IMR-90 (cell line): ENCODE results near the gene KDM4B. TPM values are rescaled to one million over a fixed set of nuclear protein-coding genes. Genes with fewer than 3 reads are reported as not detected.

Experiments
- ATAC-seq: fragments of 200-7000 bp; cut with Tn5 transposase; 2 replicates; pipeline ENCODE4 v1.9.1; 2020; ENCODE audit warnings: low read depth, mild to moderate bottlenecking, moderate library complexity
- BruUV-seq: library from RNA; stranded (reverse); fragments of 400-500 nt; replicated peaks from 2 replicates; lab custom pipeline; 2021; lab: Mats Ljungman, UMichigan
- CTCF ChIA-PET: fragments of 300-600 bp; formaldehyde crosslinking; extraction: SDS; loops from one replicate; lab custom pipeline; 2021; ENCODE audit warnings: antibody characterized with exemption; lab: Yijun Ruan, JAX
- POLR2A ChIA-PET: fragments of 300-600 bp; sonication (Branson Sonifier 250); formaldehyde crosslinking; loops from one replicate; lab custom pipeline; 2022; ENCODE audit warnings: antibody characterized with exemption; ENCODE audit not compliant: unreplicated experiment; lab: Charles Lee
- DNase-seq: peaks from one replicate; pipeline ENCODE4 v3.0.0; 2013
- H2AFZ ChIP-seq: replicated peaks from 2 replicates; pipeline ENCODE3; 2013; ENCODE audit warnings: low read length, mild to moderate bottlenecking; ENCODE audit not compliant: poor library complexity
- H2AK5ac ChIP-seq: 2 replicates; pipeline ENCODE4 v1.6.1; 2013; ENCODE audit warnings: low read depth, low read length, inconsistent platforms
- H2AK9ac ChIP-seq: replicated peaks from 2 replicates; pipeline ENCODE3; 2013; ENCODE audit warnings: mild to moderate bottlenecking, low read depth, low read length, moderate library complexity; ENCODE audit not compliant: poor library complexity
- H2BK120ac ChIP-seq: 2 replicates; pipeline ENCODE4 v1.6.1; 2013; ENCODE audit warnings: low read depth, low read length, inconsistent platforms
- H2BK15ac ChIP-seq: 3 replicates; pipeline ENCODE4 v1.6.1; 2013; ENCODE audit warnings: low read depth, low read length, inconsistent platforms
- H2BK20ac ChIP-seq: 2 replicates; pipeline ENCODE4 v1.6.1; 2013; ENCODE audit warnings: low read depth, mild to moderate bottlenecking, inconsistent platforms, low read length, moderate library complexity
- H2BK5ac ChIP-seq: 2 replicates; pipeline ENCODE4 v1.6.1; 2013; ENCODE audit warnings: mild to moderate bottlenecking, low read depth, low read length, inconsistent platforms; ENCODE audit not compliant: poor library complexity, severe bottlenecking
- H3K14ac ChIP-seq: replicated peaks from 2 replicates; pipeline ENCODE4 v1.6.1; 2013; ENCODE audit warnings: low read depth, low read length, inconsistent platforms
- H3K18ac ChIP-seq: 2 replicates; pipeline ENCODE4 v1.6.1; 2013; ENCODE audit warnings: low read depth, low read length, control low read depth
- H3K23ac ChIP-seq: 2 replicates; pipeline ENCODE4 v1.6.1; 2013; ENCODE audit warnings: low read depth, low read length, inconsistent platforms
- H3K27ac ChIP-seq: 2 replicates; pipeline ENCODE4 v1.5.1; 2013; ENCODE audit warnings: mild to moderate bottlenecking, control low read depth, low read length; ENCODE audit not compliant: insufficient read depth
- H3K27me3 ChIP-seq: 2 replicates; pipeline ENCODE4 v1.6.1; 2013; ENCODE audit warnings: low read length; ENCODE audit not compliant: control insufficient read depth, insufficient read depth
- H3K36me3 ChIP-seq: 2 replicates; pipeline ENCODE4 v1.6.1; 2013; ENCODE audit warnings: low read length, mixed read lengths; ENCODE audit not compliant: control insufficient read depth, insufficient read depth
- H3K4ac ChIP-seq: 2 replicates; pipeline ENCODE4 v1.6.1; 2013; ENCODE audit warnings: low read depth, low read length, inconsistent platforms
- H3K4me1 ChIP-seq: 2 replicates; pipeline ENCODE4 v1.6.1; 2013; ENCODE audit warnings: low read length, mixed read lengths; ENCODE audit not compliant: control insufficient read depth, insufficient read depth
- H3K4me2 ChIP-seq: 2 replicates; pipeline ENCODE4 v1.6.1; 2013; ENCODE audit warnings: low read depth, mild to moderate bottlenecking, control low read depth, low read length, moderate library complexity
- H3K4me3 ChIP-seq: 2 replicates; pipeline ENCODE4 v1.5.1; 2013; ENCODE audit warnings: low read depth, mild to moderate bottlenecking, control low read depth, low read length, moderate library complexity; ENCODE audit not compliant: insufficient read depth
- H3K56ac ChIP-seq: 2 replicates; pipeline ENCODE4 v1.6.1; 2013; ENCODE audit warnings: low read length, inconsistent platforms; ENCODE audit not compliant: insufficient read depth; ENCODE audit errors: extremely low read depth
- H3K79me1 ChIP-seq, 2 experiments: 2 replicates each; pipeline ENCODE4 v1.6.1; 2013; ENCODE audit warnings: low read length in 2 of 2, inconsistent platforms in 1 of 2, low read depth in 1 of 2
- H3K9ac ChIP-seq: 2 replicates; pipeline ENCODE4 v1.6.1; 2013; ENCODE audit warnings: low read depth, low read length, control low read depth
- H3K9me1 ChIP-seq: 2 replicates; pipeline ENCODE4 v1.6.1; 2013; ENCODE audit warnings: low read length, inconsistent platforms; ENCODE audit not compliant: insufficient read depth
- H3K9me3 ChIP-seq: 2 replicates; pipeline ENCODE4 v1.6.1; 2013; ENCODE audit warnings: low read length; ENCODE audit not compliant: control insufficient read depth, insufficient read depth
- H4K20me1 ChIP-seq: 2 replicates; pipeline ENCODE4 v1.6.1; 2013; ENCODE audit warnings: low read length, inconsistent platforms; ENCODE audit not compliant: insufficient read depth
- H4K5ac ChIP-seq: 2 replicates; pipeline ENCODE4 v1.6.1; 2013; ENCODE audit warnings: mild to moderate bottlenecking, low read depth, low read length, control low read depth
- H4K8ac ChIP-seq, 2 experiments: 2 replicates each; pipeline ENCODE4 v1.6.1; 2013; ENCODE audit warnings: low read depth in 2 of 2, low read length in 2 of 2, control low read depth in 1 of 2, inconsistent platforms in 1 of 2
- H4K91ac ChIP-seq: 2 replicates; pipeline ENCODE4 v1.6.1; 2013; ENCODE audit warnings: low read depth, low read length, inconsistent platforms; ENCODE audit not compliant: insufficient read depth
- MXI1 ChIP-seq: IDR thresholded peaks from 2 replicates; pipeline ENCODE4 v1.6.1; 2012; ENCODE audit warnings: low read depth, mild to moderate bottlenecking, low read length, moderate library complexity, borderline replicate concordance
- NFE2L2 ChIP-seq: fragments of 150-350 bp; IDR thresholded peaks from 2 replicates; pipeline ENCODE4 v1.6.1; 2016; ENCODE audit warnings: low read depth, mild to moderate bottlenecking, low read length
- WGBS, 2 experiments: methylation state at CpG; one replicate each; pipeline versions ENCODE4 v1.1.5 to v1.1.7; 2013; ENCODE audit warnings: missing lambda C conversion rate in 2 of 2; ENCODE audit not compliant: insufficient read length in 1 of 2; ENCODE audit errors: extremely low coverage in 2 of 2; 5-methylcytosine and 5-hydroxymethylcytosine counted together
- dilution Hi-C: fragments of 300-500 bp; cut with HindIII; formaldehyde crosslinking; loops from one replicate; pipeline ENCODE4 v1.14.3; 2018; ENCODE audit warnings: low sequenced_read_pairs; ENCODE audit not compliant: unreplicated experiment
- in situ Hi-C: fragments of 300-500 bp; cut with MboI; formaldehyde crosslinking; loops from 3 replicates; pipeline ENCODE4 v1.14.3; 2019; ENCODE audit warnings: low sequenced_read_pairs, inconsistent platforms, mixed read lengths
- intact Hi-C: fragments of 100-400 bp; cut with micrococcal nuclease; formaldehyde crosslinking; loops from 2 replicates; pipeline ENCODE4 v1.10.0; 2022
- polyA plus RNA-seq, 3 experiments: library from polyadenylated mRNA; depleted of rRNA; stranded (reverse); fragments of >200 nt; gene quantifications; 2 replicates each; pipeline ENCODE4 v1.2.3, GENCODE V29; 2012; ENCODE audit warnings: low replicate concordance in 1 of 3
- total RNA-seq: library from RNA; depleted of rRNA; stranded (reverse); fragments of >200 nt; gene quantifications from 2 replicates; pipeline ENCODE4 v1.2.3, GENCODE V29; 2012

Gene KDM4B
- total and polyA plus RNA-seq, 2 of the 4 experiments (the other 2 are of a cell fraction), result 5.0 to 17.9 TPM

DNA sequence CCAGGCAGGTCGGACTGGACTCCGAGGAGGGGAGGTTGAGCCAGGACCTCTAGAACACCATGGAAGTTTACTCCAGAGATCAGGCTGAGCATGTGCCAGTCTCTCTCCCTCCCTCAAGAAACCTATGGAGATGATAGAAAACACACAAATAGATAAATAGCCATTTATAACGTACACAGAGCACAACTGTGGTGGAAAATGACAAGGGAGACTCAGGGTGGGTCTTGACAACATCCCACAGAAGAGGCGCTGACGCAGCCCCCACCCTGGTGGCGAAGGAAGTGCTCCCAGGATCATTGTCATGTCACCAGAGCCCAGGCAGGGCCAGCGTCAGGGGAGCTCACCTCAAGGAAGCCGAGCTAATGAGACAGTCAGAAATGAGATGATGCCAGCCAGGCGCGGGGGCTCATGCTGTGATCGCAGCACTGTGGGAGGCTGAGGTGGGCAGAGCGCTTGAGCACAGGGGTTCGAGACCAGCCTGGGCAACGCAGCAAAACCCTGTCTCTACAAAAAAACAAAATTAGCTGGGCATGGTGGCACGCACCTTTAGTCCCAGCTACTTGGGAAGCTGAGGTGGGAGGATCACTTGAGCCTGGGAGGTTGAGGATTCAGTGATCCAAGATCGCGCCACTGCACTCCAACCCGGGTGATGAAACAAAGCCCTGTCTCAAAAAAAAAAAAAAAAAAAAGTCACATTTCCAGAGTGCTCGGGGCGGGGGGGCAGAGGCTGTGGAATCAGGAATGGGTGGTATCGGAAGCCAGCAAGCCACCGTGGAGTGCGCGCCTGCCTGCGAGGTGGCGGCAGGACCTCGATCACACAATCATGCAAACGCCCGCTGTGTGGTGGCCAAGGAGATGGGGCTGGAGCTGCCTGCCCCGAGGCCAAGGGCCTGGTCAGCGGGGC is 178.4 kb downstream of the KDM4B start (continued):
- TF ChIP-seq MXI1, result no peak

DNA sequence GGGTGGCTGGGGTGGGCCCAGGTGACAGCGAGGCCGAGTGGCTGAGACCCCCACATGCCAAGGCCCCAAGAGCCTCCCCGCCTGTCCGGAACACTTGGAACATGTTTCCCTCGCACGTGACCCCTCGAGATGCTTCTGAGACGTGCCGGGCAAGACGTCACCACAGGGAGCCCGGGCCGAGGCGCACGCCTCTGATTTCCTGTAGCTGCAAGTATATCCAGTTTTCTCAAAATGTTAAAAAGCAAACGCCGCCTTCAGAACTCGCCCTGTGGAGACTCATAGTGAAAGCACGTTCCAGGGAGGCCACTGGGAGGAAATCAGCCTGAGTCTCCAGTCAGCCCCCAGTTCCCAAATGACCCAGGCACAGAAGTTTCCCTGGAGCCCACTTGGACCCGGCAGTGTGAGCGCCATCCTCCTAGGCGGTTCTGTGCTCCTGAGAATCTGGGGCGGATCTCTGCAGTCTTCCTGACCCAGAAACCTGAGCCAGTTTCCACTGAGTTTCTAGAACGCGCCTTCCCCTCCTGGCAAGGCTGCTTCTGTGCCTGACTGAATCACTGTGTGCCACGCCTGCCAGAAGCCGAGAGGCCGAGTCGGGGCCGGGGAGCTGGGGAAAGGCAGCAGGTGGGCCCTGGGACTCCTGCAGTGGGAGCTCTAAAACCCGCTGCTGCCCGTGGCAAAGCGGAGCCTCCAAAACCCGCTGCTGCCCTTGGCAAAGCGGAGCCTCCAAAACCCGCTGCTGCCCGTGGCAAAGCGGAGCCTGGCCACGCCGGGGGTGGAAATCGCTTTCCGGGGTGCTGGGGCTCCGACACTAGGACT is 179.3 kb downstream of the KDM4B start:
- no peak overlapping the region for H2BK120ac ChIP-seq
- H2AK5ac ChIP-seq, result no peak overlapping the region
- H3K23ac ChIP-seq, result no peak overlapping the region
- no peak overlapping the region for H4K5ac ChIP-seq
- H3K56ac ChIP-seq, result no peak overlapping the region
- no peak overlapping the region for H4K91ac ChIP-seq
- no peaks in the 10 kb centered on the region for H3K27me3 ChIP-seq
- H4K8ac ChIP-seq, result no peak overlapping the region
- H3K4ac ChIP-seq, result no peak overlapping the region
- no peak overlapping the region for H3K14ac ChIP-seq
- H3K79me1 ChIP-seq, result no peaks in the 10 kb centered on the region
- H4K20me1 ChIP-seq, result no peaks in the 10 kb centered on the region
- DNase-seq (no peak), ATAC-seq (no peak)
- POLR2A ChIA-PET, result no interaction called here
- no peak overlapping the region for H3K27ac ChIP-seq
- H3K18ac ChIP-seq, result no peak overlapping the region
- H2BK5ac ChIP-seq, result no peak overlapping the region
- H3K36me3 ChIP-seq, result peaks cover 52% of the 10 kb centered on the region
- intact Hi-C loops (no loop called here), dilution Hi-C loops (no loop called here), in situ Hi-C loops (no loop called here)
- H3K9me1 ChIP-seq, result no peaks in the 10 kb centered on the region; the same call in 1 of the 2 replicates
- no peak overlapping the region for H2BK20ac ChIP-seq
- TF ChIP-seq NFE2L2, result no peak
- H2AFZ ChIP-seq, result no peak overlapping the region
- CTCF ChIA-PET, result no interaction called here
- BruUV-seq, result no TSS peak
- no peak overlapping the region for H3K4me3 ChIP-seq
- WGBS, 2 experiments, result 95% methylated on average over 19 of the region's 42 CpGs; no CpG with 5 or more reads in 1 of the 2 experiments
- H3K9ac ChIP-seq, result no peak overlapping the region
- H2BK15ac ChIP-seq, result no peak overlapping the region
- peak overlapping the region; percentile 55 for H2AK9ac ChIP-seq
- H3K4me1 ChIP-seq, result no peaks in the 10 kb centered on the region
- no peak overlapping the region for H3K4me2 ChIP-seq
- H3K9me3 ChIP-seq, result no peaks in the 10 kb centered on the region
